Retinal pigment epithelial cell (primary cell): ENCODE measurements around the gene CX3CR1.
A peak's percentile ranks its signal among the peaks of the same experiment; 100 is the strongest.

Source experiments
- DNase-seq: peaks from one replicate; pipeline ENCODE4 v3.0.0-alpha.2; 2010; ENCODE audit warnings: low read depth
- H3K4me3 ChIP-seq: 2 replicates; pipeline ENCODE4 v1.5.1; 2011; ENCODE audit warnings: mild to moderate bottlenecking, low read length, control low read depth, moderate library complexity
- TF ChIP-seq, protein P1 (sequence below): conservative IDR thresholded peaks from 2 replicates; pipeline ENCODE4 v1.5.1; 2011; ENCODE audit warnings: low read depth, low read length, control low read depth, inconsistent platforms

The CX3CR1 gene

DNA sequence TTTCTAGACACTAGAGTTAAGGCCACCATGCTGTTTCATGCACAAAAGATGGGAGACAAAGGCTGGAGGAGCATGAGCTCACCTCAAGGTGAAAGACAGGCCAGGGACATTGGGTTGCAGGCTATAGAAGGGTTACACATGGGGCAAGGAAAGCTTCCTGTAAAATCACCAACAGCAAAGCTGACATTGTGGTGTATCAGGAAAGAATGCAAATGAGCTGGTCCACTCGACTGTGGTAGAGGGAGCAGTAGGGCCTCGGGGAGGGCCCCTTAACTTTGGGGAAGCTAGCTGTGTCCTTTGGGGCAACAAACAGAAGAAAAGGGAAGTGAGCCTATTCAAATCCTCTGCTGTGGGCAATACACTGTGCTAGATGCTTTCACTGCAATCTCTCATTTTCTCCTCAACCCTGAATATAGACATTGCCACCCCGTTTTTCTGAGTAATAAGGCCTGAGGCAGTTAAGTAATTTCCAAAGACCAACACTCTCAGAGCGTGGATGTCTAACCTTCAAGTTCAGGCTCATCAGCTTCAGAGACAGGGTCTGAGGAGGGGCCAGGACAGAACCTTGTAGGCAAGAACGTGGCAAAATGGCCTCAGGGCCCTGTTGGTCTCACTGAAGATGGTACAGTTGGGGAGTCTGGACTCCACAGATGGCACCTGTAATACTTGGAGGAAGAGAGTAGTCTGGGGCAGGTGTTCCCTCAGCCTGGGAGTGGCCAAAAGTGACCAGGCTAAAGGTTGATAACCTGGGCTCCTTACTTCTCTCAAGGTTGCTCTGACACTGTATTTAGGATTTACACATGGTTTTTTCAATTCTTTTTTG is 24.1 kb downstream of the CX3CR1 start:
- TF ChIP-seq, protein P1, sequence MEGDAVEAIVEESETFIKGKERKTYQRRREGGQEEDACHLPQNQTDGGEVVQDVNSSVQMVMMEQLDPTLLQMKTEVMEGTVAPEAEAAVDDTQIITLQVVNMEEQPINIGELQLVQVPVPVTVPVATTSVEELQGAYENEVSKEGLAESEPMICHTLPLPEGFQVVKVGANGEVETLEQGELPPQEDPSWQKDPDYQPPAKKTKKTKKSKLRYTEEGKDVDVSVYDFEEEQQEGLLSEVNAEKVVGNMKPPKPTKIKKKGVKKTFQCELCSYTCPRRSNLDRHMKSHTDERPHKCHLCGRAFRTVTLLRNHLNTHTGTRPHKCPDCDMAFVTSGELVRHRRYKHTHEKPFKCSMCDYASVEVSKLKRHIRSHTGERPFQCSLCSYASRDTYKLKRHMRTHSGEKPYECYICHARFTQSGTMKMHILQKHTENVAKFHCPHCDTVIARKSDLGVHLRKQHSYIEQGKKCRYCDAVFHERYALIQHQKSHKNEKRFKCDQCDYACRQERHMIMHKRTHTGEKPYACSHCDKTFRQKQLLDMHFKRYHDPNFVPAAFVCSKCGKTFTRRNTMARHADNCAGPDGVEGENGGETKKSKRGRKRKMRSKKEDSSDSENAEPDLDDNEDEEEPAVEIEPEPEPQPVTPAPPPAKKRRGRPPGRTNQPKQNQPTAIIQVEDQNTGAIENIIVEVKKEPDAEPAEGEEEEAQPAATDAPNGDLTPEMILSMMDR = no peak
- no peak for DNase-seq
- no peak overlapping the region for H3K4me3 ChIP-seq

DNA sequence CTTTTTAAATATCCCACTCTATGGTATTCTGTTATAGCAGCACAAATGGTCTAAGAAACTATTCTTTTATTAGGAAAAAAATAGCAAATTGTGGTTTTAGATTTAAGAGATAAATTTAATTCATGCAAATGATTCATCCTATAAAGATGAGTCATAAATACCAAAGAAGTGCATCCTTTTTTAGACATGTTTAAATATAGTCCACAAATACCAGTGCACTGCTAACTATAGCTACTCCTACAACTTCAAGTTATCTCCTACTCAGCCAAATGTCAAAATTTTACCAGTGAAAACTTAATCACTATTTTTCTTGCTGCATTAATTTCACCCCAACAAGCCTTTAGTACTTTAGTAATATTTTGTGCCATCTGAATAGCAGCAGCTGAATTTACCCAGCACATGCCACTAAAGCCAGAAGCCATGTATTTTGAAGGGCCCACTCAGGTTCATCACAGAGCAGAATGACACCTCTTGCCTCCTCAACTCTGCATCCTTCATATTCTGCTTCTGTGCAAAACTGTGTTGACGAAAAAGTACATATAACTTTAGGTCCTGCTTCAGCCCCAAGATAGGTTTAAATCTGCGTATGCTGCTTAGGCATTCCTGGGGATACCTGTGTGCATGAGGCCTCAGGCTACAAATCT is 24.9 kb downstream of the CX3CR1 start:
- TF ChIP-seq, protein P1 = no peak
- DNase-seq = no peak
- no peak overlapping the region for H3K4me3 ChIP-seq

DNA sequence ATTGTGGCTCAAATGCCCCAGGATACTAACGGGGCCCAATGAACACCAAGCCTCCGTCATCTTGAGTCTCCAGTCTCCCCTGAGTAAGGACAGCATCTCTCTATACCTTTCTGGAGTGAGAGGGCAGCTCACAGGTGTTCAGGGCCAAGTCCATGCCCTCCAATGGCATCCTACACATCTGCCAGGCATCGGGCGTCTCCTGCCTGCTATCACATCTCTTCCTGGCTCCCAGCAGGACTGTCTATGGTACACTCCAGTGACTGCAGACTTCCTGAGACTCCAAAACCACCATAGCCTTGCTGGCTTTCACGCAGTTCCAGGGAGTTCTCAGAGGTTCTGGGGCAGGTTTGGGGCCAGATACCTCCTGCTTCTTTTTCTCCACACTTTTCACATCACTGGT is 28.3 kb downstream of the CX3CR1 start:
- DNase-seq = no peak
- TF ChIP-seq, protein P1 = no peak
- no peak overlapping the region for H3K4me3 ChIP-seq

DNA sequence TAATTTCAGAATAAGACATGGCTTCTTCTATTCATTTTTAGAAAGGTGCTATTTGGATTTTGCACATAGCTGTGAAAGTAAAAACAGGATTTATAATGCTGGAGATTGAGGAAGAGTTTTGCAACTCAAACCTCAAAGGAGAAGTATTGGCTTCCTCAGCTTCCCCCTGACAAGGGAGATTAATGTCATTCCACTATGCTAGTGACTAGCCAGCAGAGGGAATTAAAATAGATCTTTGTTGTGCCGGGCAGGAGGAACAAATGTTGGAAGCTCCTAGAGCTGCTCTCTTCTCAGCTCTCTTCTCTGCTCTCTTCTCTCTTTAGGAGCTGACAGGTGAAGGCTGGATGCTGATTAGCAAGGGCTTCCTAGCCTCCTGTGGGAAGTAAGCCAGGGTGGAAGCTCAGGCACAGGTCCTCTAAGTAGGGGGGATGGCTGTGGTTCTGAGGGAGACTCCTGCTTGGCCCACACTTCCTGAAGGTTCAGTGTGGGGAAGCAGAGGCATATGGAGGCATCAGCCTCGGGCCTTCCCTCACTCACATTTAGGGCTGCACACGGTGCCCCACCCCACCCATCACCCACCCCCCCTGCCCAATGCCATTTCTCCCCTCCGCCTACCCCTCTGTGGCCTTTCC is 29.6 kb downstream of the CX3CR1 start:
- H3K4me3 ChIP-seq = no peak overlapping the region
- TF ChIP-seq, protein P1 = no peak
- DNase-seq = peak; percentile 2

DNA sequence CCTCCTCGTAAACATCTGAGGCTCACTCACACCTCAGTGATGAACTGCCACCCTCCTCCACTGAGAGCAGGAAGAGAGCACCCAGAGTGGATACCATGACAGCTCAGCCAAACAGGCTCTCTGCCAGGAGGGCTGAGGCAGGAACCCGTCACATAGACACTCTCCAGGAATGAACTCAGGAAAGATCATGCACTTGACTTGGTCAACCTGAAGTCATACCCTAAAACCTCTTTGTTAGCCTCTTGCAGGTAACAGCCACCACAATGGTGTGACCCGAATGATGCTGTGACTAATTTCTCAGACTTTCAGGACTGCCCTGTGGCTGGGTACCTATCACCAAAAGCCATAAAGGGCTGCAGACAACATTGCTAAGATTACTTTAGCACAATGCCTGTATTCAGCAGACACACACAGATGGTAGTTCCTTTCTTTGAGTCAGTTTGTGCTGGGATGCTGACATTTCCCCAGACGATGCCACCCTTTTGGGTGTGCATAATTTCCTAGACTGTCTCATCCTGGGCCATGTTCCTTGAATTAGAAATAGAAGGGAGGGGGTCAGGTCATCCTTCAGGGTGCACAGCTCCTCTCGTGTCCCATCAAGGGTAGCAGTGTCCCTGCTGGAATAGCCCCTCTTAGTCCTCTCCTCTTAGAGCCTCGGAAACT is 30.3 kb downstream of the CX3CR1 start:
- no peak for DNase-seq
- H3K4me3 ChIP-seq = no peak overlapping the region
- TF ChIP-seq, protein P1 = no peak

DNA sequence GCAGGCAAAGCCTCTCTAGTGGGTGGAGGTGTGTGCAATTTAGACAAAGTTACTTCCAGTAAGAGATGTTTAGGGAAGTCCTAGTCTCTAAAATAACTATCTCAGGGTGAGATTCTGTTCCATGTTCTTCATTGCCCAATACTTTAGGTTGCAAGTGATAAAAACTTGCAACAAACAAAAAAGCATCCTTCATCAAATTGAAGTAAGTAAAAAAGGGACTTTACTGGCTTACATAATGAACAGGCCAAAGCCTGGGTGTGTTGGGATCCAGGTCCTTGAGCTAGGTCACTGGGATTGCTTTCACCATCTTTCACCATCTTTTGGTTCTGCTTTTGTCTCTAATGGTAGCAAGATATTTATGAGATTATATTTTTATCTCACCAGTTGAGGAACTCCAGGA is 38.3 kb downstream of the CX3CR1 start:
- TF ChIP-seq, protein P1 = no peak

More for the DNA sequence above, 38.3 kb downstream of the CX3CR1 start:
- no peak overlapping the region for H3K4me3 ChIP-seq
- no peak for DNase-seq
